Neural progenitor cell (in vitro differentiated cells): ENCODE measurements around the gene BUD13.

ENCODE experiments used
- EZH2 ChIP-seq: fragments of 200-600 bp; sonication (generic); IDR thresholded peaks from 2 replicates; pipeline ENCODE4 v1.6.1; 2017; ENCODE audit warnings: antibody characterized with exemption, mild to moderate bottlenecking, moderate library complexity
- TF ChIP-seq, protein P1 (sequence below): fragments of 200-600 bp; sonication (generic); IDR thresholded peaks from 2 replicates; pipeline ENCODE4 v1.5.1; 2017; ENCODE audit warnings: antibody characterized with exemption, mild to moderate bottlenecking

- TF ChIP-seq, protein P1, sequence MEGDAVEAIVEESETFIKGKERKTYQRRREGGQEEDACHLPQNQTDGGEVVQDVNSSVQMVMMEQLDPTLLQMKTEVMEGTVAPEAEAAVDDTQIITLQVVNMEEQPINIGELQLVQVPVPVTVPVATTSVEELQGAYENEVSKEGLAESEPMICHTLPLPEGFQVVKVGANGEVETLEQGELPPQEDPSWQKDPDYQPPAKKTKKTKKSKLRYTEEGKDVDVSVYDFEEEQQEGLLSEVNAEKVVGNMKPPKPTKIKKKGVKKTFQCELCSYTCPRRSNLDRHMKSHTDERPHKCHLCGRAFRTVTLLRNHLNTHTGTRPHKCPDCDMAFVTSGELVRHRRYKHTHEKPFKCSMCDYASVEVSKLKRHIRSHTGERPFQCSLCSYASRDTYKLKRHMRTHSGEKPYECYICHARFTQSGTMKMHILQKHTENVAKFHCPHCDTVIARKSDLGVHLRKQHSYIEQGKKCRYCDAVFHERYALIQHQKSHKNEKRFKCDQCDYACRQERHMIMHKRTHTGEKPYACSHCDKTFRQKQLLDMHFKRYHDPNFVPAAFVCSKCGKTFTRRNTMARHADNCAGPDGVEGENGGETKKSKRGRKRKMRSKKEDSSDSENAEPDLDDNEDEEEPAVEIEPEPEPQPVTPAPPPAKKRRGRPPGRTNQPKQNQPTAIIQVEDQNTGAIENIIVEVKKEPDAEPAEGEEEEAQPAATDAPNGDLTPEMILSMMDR: no peak
- no peak for TF ChIP-seq EZH2
Observed at GRCh38 chr11:116721988-116722387, 50.8 kb downstream of the BUD13 start.
